ENCODE data around the gene DYNLL2.
"Not testable (repeated sequence)": the region's sequence is repeated elsewhere in the genome, so short reads cannot be mapped to it uniquely, and the experiment has no call there.

Gene DYNLL2

DNA sequence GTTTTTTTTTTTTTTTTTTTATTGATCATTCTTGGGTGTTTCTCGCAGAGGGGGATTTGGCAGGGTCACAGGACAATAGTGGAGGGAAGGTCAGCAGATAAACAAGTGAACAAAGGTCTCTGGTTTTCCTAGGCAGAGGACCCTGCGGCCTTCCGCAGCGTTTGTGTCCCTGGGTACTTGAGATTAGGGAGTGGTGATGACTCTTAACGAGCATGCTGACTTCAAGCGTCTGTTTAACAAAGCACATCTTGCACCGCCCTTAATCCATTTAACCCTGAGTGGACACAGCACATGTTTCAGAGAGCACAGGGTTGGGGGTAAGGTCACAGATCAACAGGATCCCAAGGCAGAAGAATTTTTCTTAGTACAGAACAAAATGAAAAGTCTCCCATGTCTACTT lies 10.0 kb upstream of the DYNLL2 start:
- not testable (repeated sequence) for DNase-seq

DNA sequence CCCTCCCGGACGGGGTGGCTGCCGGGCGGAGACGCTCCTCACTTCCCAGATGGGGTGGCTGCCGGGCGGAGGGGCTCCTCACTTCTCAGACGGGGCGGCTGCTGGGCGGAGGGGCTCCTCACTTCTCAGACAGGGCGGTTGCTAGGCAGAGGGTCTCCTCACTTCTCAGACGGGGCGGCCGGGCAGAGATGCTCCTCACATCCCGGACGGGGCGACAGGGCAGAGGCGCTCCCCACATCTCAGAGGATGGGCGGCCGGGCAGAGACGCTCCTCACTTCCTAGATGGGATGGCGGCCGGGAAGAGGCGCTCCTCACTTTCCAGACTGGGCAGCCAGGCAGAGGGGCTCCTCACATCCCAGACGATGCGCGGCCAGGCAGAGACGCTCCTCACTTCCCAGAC lies 8.8 kb upstream of the DYNLL2 start:
- DNase-seq, result not testable (repeated sequence)

DNA sequence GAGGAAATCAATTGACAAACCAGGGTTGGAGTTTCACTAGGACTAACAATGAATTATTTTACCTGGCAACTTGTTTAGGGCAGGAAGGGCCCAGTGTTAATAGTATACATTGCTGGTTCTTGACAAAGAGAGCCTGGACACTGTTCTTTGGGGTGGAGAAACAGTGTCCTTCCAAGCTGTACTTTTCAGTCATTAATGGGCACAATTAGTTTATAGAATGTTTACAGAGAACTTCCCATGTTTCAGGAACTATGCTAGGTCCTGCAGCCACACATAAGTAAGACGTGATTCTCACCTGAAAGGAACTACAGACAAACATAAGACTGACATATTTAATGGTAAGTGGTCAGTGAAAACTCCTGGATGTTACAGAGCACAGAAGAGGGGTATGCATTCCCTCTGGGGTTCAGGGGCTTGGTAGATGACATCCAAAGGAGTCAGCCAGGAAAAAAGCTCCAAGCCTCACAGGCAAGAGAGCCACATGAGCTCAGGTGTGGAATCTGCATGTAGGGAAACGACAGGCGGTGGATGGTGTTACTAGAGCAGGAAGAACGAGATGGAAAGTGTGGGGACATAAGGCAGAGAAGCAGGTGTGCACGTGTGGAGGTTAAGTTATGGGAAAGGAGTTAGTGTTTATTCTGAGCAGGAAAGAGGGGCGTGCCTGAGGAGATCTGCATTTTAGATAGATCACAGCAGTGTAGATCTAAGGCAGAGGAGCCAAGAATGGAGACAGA lies 3.8 kb upstream of the DYNLL2 start:
- DNase-seq, result no peak

DNA sequence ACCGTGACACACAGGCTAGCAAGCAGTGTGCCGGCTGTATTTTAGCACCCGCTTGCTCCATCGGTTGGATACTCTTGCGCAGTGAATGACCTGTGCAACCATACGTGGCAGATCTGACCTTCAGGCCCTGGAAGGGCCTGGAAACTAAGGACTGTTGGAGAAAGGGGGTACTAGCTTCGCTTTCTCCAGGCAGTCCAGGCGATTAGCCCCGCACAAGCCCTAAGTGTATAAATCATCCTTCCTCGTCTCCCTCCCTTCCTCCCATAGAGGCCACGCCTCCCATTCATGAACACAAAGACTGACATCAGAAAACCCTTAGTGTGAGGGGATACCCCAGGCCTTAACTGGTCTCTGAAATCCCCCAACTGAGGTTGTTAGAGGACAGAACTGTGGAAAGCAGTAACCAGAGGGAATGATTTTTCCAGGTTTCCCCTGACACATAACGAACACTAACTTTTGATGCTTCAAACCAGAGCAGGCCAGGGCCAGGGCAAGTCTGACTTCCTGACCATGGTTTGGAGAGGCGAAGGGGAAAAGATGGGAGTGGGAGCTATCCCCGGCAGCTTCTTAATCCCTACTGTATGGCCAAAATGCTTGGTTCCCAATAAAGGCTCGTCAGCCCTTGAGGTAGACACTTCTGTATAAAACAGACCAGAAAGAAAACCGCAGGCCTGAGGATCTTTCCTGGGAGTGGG lies 1.4 kb upstream of the DYNLL2 start:
- no peak for DNase-seq

DNA sequence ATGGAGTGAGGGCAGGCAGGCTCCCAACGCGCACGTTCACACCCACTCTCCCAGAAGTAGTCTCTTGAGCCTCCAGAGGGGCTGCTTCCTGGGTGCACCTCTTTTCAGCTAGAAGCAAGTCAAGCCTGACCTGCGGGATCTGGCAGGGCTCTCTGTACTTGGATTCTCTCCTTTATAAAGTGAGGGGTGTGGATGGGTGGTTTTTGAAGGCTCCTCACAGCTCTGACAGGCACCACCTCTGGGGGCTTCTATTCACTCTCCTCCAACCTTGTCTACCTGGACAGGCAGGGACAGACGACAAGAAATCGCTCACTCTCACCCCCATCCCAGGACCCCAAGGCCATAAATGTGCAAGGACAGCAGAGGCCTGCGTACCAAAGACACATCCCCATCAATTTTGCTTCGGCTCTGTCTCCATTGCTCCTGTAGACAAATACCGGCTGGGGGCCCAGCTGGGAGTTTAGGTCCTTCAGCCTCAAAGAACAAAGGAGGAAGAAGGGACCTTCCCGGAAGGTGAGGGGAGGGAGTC lies 814 bp upstream of the DYNLL2 start:
- no peak for DNase-seq

DNA sequence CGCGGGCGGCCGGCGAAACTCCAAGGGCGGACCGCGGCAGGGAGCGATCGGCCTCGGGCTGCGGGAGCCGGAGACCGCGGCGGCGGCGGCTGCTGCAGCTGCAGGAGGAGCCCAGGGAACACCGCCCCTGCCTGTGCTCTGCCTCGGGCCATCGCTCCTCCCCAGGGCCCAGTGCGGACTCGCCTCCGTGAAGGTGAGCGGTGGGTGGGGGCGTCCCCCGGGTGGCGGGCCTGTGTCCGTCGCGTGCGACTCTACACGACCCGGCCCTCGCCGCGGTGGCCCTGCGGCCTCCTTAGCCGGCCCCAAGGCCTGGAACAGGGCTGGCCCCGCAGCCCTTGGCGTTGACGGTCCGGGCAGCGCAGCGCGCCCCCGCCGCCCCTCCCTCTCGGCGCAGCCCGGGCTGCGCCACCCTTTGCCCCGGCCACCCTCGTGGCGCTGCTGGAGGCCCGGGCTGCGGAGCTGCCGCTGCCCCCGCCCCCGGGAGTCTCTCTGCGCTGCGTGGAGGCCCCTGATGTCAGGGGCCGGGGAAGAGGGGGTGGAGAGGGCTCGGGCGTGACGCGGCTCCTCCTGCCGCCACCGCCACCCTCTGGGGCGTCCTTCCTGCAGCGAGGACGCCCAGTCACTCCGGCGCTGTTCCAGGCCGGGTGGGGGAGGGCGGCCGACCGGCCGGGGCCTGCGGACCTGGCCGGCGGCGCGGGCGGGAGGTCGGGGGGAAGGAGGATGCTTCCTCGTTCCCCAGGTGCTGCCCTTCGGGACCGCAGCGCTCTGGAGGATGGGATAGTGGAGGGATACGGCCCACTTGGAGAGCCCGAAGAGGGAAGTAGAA lies 485 bp downstream of the DYNLL2 start:
- DNase-seq, result peak; percentile 68

DNA sequence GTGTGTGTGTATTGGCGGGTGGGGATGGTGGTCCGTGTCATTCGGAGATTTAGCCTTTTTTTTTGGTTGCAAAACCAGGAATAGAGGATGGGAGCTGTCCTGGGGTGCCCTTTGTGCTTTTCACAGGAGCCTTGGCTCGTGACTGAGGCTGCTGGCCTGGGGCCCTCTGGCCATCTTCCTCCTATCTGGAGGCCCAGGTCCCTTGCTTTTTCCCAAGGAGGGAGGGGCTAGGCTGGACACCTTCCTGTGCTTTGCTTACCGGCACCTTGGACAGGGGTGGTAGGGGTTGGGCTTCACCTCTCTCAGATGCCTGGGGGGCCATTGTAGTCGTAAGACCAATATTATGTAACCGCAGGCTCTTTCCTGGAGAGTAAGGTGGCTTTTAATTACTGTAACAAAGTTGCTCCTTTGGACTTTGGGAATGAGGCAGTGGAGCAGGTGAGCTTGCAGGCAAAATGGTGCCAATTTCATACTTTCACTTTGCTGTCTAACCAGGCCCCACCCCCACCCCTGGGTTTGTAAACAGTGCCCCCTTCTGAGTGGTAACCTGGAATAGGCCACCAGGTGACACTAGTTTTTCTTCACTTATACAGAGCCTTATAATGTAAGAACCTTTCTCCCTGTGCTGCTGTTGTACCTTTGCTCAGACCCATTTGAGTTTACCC lies 1.2 kb downstream of the DYNLL2 start:
- DNase-seq, result peak; percentile 39

DNA sequence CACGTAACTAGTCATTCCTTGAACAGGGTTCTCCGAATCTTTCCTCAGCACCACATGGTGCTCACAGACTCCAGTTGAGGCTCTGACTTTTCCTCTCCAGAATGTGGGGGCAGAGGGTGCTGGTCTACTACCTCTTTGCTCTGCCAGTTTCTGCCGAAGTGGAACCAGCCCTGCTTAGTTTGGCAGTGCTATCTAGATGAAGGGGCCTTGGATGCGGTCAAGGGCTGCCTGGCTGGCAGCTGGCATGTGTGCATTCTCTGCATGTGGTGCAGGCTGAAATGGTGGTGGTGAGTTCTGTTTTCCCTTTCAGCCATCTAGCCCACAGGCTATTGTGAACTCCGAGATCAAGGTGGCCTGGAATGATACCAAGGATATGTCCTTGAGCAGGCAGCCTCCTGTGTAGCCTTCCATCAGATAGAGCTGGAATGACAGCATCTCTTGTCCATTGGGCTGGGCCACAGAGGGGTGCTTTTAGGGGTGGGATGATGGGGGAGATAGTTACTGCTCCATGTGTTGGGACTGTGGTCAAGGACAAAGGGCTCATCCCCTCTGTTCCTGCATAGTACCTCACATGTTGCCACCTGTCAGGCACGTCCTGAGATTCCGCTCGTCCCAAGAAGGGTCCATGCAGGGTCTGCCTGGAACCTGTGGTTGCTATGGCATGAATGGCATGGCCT lies 2.0 kb downstream of the DYNLL2 start:
- no peak for DNase-seq

DNA sequence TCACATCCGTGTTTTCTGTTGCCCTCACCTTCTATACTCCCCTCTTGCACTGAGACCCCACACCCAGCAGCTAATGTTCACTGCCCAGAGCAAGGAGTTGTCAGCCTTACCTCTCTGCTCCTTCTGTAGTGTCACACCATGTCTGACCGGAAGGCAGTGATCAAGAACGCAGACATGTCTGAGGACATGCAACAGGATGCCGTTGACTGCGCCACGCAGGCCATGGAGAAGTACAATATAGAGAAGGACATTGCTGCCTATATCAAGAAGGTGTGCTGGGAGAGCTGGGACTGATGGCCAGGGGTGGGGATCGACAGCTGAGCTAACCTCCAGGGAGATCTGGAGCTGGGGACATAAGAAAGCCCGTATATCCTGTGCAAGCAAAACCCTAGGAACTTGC lies 3.7 kb downstream of the DYNLL2 start:
- no peak for DNase-seq

DNA sequence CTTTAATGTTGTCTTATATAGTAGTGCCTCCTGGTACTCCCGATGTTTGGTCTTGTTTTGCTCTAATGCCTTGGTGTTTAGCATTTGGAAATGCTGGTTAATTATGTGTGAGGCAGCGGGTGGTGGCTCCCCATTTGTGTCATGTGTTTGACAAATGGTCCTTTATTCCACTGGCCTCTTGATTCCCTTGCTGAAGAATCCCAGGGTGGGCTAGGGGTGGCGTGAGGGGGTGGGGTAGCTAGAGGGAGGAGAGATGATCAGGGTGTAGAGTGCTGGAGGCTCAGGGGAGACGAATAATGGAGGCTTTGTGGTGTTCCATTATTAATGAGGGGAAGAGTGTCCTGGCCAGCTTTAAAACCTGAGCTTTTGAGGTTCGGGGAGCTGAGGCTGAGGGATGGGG lies 5.4 kb downstream of the DYNLL2 start:
- DNase-seq, result no peak

DNA sequence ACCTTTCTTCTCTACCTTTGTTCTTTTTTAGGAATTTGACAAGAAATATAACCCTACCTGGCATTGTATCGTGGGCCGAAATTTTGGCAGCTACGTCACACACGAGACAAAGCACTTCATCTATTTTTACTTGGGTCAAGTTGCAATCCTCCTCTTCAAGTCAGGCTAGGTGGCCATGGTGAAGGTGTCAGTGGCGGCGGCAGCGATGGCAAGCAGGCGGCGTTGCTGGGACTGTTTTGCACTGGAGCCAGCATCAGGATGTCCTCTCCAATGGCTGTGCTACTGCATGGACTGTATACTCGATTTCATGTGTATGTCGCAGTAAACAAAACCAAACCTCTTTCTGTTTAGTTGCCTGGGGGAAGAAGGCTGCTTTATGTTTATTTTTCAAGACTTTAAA lies 5.9 kb downstream of the DYNLL2 start:
- DNase-seq, result no peak

DNA sequence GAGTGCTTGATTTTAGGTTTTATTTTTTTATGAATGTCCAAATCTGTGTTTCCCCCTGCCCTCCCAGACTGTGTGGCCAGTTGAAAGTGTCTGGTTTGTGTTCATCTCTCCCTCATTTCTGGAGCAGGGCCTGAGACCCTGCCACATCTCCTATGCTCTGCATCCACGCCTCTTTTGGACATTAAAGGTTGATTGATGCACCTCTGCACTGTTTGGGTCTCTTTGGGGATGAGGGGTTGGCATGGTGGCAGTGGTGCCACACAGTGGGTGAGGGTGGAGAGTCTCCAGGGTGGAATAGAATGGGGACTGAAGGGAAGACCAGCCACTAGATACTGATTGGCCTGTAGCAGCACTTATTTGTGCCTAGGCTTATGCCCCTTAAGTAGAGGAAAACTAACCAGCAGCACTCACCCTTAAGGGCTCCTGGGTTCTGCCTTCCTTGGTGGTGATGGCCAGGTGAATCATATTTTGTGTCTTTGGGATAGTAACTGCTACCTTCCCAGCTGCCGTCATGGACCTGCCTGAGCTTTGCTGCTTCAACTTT lies 7.9 kb downstream of the DYNLL2 start:
- no peak for DNase-seq

DNA sequence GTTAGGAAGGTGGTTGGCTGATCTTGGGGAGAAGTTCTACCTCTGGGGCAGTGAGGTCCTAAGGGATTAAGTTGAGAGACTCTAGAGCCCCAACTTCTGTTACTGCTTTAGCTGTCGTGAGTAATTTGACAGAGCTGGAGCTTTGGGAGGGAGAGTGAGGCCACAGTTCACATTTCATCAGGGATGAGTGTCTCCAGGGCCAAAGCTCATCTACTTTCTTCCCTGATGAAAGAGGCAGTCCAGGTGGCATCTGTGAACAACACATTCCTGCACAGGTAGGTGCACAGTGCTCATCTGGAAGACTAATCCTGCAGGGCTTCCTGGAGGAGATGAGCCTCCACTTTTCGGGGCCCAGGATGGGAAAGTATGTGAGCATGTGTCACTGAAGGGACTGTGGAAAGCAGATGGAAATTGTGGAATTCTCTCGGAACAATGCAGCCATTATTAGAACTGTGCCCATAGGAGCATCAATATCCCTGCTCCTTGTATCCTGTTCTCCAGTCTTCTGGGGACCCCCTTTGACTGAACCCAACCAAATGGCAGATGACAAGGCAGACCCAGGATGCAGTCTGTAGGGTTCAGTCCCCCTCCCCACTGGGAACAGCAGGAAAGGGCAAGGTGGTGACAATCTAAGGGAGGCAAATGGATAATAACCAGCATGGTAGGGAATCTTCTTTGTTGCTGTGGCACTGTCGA lies 9.0 kb downstream of the DYNLL2 start:
- DNase-seq, result no peak

DNA sequence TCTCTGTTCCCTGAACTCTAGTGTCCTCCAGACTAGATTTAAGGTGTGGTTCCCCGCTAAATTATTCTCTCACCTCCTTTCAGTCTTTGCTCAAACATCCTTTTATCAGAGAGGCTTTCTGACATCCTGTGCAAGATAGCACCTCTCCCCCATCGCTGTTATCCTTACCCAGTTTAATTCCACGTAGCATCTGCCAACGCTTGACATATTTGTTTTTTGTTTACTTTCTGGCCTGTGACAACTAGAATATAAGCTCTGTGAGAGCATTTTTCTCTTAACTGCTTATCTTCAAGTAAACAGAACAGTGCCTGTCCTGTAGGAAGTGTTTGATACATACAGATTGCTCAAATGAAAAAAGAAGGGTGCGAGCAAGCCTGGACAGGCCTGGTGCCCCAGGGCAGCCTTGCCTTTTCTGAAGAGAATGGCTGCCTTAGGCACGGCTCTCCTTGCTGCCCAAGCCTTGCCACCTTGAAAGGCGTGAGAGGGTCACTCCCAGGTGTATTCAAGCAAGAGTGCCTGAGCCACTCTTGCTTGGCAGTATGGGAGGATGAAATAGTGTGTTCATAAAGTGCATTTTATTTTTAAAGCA lies 9.7 kb downstream of the DYNLL2 start:
- no peak for DNase-seq

DNA sequence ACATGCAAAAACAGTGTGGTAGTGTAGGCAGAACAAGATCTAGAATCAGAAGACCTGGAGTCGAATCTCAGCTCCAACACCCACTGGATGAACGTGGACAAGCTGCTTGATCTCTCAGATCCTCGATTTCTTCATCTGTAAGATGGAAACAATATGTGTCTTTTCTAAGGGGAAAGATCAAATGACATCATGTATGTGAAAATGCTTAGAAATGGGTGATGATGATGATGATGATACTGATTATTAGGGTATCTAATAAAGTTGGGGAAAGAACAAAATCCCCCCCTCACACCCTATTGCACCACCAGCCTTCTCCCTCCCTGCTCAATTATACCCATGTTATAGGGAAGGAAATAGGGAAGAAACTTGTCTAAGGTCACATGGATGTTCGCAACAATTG lies 10.9 kb downstream of the DYNLL2 start:
- DNase-seq, result no peak

DNA sequence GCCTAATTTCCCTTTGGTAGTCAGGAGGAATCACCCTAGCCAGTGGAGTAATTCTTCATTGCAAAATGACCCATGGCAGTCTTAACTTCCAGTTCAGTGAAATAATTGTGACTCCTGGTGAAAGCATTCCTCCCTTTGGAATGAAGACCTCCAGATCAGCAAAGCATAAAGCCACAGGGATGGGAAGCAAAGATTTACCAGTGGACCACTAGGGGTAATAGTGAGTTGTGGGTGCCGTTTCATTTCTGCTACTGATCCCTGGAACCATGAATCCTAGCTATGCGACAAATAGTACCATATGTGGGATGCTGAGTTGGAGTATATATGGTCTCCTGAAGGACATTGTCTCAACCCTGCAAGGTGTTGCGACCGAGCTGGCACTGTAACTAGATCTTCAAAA lies 13.7 kb downstream of the DYNLL2 start:
- no peak for DNase-seq

DNA sequence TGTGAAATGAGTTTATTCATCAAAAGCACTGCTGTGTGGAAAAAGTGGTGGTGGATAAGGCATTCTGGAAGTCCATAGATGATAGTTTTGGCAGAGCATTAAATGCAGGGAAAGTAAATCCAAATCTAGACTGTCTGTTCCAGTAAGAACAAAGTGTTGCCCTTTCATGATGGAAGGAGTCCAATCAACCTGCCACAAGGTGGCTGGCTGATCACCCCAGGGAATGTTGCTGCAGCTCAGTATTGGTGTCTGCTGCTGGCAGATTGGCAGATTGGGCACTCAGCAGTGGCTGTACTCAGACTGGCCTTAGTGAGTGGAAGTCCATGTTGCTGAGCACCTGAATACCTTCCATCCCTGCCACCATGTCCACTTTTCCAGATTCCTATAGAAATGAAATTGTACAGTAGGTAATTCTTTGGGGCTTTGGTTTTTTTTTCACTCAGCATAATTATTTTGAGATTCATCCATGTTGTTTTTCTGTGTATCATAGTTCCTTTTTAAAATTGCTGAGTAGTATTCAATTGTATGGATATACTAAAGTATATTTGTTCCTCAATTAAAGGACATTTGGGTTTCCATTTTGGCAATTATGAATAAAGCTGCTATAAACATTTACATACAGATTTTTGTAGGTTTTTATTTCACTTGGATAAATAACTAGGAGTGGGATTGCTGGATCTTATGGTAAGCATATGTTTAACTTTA lies 14.3 kb downstream of the DYNLL2 start:
- DNase-seq, result no peak

DNA sequence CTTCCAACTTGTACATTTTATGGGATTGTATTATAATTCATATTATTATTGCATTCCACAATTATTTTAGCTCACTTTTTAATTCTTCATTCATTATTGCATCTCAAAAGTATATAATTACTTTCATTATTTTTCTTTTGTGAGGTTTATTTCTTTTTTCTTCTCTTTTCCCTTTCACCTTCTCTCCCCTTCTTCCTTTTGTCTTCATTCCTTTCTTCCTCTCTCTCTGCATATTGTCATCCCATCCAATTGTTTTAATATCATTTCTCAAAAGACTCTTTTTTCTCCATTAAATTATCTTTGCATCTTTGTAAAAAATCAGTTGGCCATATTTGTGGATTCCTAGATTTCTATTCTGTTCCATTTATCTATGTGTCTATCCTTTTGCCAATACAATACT lies 17.3 kb downstream of the DYNLL2 start:
- no peak for DNase-seq

DNA sequence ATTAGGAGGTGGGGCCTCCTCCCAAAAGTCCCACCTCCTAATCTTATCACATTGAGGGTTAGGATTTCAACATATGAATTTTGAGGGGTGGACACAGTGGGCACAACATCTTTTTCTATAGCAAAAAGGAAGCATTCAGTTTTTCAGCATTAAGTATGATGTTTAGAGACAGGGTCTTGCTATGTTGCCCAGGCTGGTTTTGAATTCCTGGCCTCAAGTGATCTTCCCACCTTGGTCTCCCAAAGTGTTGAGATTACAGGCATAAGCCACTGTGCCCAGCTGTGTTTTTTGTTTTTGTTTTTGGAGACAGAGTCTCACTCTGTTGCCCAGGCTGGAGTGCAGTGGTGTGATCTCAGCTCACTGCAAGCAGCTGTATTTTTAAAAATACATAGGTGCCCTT lies 18.7 kb downstream of the DYNLL2 start:
- DNase-seq, result not testable (repeated sequence)

DNA sequence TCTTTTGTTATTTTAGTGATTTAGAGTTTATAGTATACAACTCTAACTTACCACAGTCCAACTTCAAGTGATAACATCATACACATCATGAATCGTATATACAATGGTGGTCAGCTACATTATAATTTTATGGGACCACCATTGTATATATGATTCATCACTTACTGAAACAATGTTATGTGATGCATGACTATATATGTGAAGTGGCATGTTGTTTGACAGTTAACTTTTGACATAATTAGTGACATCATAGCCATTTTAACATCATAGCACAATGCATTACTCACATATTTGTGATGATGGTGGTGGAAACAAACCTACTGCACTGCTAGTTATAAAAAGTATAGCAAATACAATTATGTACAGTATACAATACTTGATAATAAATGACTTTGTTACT lies 21.9 kb downstream of the DYNLL2 start:
- DNase-seq, result no peak
